HCT116 (cell line): ENCODE data around the gene ADCY2. TPM values are rescaled to one million over a fixed set of nuclear protein-coding genes. Genes with fewer than 3 reads are reported as not detected.

Experiments used
- ATAC-seq: fragments of 200-7000 bp; cut with Tn5 transposase; 2 replicates; pipeline ENCODE4 v1.9.1; 2020; ENCODE audit warnings: mild to moderate bottlenecking, moderate library complexity
- BruUV-seq: library from RNA; stranded (reverse); fragments of 400-500 nt; replicated peaks from 2 replicates; lab custom pipeline; 2021; lab: Mats Ljungman, UMichigan
- CTCF ChIA-PET: fragments of 300-600 bp; sonication (Branson Sonifier 250); formaldehyde crosslinking; loops from one replicate; lab custom pipeline; 2021; ENCODE audit warnings: antibody characterized with exemption; lab: Charles Lee
- POLR2A ChIA-PET: fragments of 300-600, 350-600 bp; sonication (Branson Sonifier 250); formaldehyde crosslinking; loops from one replicate; lab custom pipeline; 2021; ENCODE audit warnings: antibody characterized with exemption; lab: Charles Lee
- RAD21 ChIA-PET, 2 experiments: fragments of 300-600 bp; sonication (Branson Sonifier 250); formaldehyde crosslinking; loops; one replicate each; lab custom pipeline; 2023; ENCODE audit warnings: low total read pairs in 2 of 2; ENCODE audit not compliant: uncharacterized antibody in 2 of 2, unreplicated experiment in 2 of 2, low non-redundant PET in 1 of 2; lab: Charles Lee
- DNase-seq: peaks from one replicate; pipeline ENCODE4 v3.0.0-alpha.2; 2010; ENCODE audit warnings: low read depth, low spot score
- H2AFZ ChIP-seq: fragments of 200-600 bp; shearing (Covaris generic), sonication (generic); 2 replicates; pipeline ENCODE4 v1.6.1; 2017; ENCODE audit warnings: low read depth, mixed run types, mixed read lengths, antibody characterized with exemption, low read length; ENCODE audit not compliant: poor library complexity, severe bottlenecking
- H3K27ac ChIP-seq: 2 replicates; pipeline ENCODE4 v1.5.1; 2012; ENCODE audit warnings: low read depth, low read length
- H3K27me3 ChIP-seq: fragments of 200-600 bp; sonication (generic); 2 replicates; pipeline ENCODE4 v1.6.1; 2016; ENCODE audit warnings: mixed run types, low read length, mixed read lengths; ENCODE audit not compliant: insufficient read depth
- H3K36me3 ChIP-seq, 2 experiments: fragments of 200-500 bp in 1 of 2; fragments of 200-600 bp in 1 of 2; sonication (Bioruptor generic) in 1 of 2; sonication (generic) in 1 of 2; 2 replicates each; pipeline versions ENCODE4 v1.5.1 to v1.6.1; 2014 to 2016; ENCODE audit warnings: low read length in 2 of 2, inconsistent platforms in 1 of 2, mixed read lengths in 1 of 2, mixed run types in 1 of 2; ENCODE audit not compliant: insufficient read depth in 2 of 2, control insufficient read depth in 1 of 2
- H3K4me1 ChIP-seq, 2 experiments: fragments of 200-600 bp in 1 of 2; sonication (generic) in 1 of 2; 2 replicates each; pipeline versions ENCODE4 v1.5.1 to v1.6.1; 2012 to 2017; ENCODE audit warnings: low read length in 2 of 2, inconsistent platforms in 1 of 2, mild to moderate bottlenecking in 1 of 2, mixed read lengths in 1 of 2, mixed run types in 1 of 2, moderate library complexity in 1 of 2; ENCODE audit not compliant: insufficient read depth in 2 of 2, control insufficient read depth in 1 of 2
- H3K4me2 ChIP-seq: fragments of 200-600 bp; sonication (generic); 2 replicates; pipeline ENCODE4 v1.6.1; 2017; ENCODE audit warnings: mixed run types, low read length, mixed read lengths
- H3K4me3 ChIP-seq, 2 experiments: fragments of 200-600 bp in 1 of 2; sonication (generic) in 1 of 2; replicated peaks in 1 of 2; 2 replicates each; pipeline ENCODE4 v1.5.1; 2011 to 2016; ENCODE audit warnings: low read length in 2 of 2, control low read depth in 1 of 2, low read depth in 1 of 2, mild to moderate bottlenecking in 1 of 2, mixed read lengths in 1 of 2, mixed run types in 1 of 2
- H3K79me2 ChIP-seq: fragments of 200-600 bp; sonication (generic); 2 replicates; pipeline ENCODE4 v1.6.1; 2017; ENCODE audit warnings: mild to moderate bottlenecking, mixed run types, low read length, moderate library complexity, mixed read lengths; ENCODE audit not compliant: insufficient read depth
- H3K9ac ChIP-seq: fragments of 200-600 bp; sonication (generic); 2 replicates; pipeline ENCODE4 v1.6.1; 2016; ENCODE audit warnings: low read length, mixed read lengths
- H3K9me2 ChIP-seq: fragments of 200-600 bp; sonication (generic), shearing (Covaris generic); 2 replicates; pipeline ENCODE4 v1.6.1; 2017; ENCODE audit warnings: mixed run types, mild to moderate bottlenecking, moderate library complexity; ENCODE audit not compliant: insufficient read depth
- H3K9me3 ChIP-seq, 2 experiments: fragments of 200-500 bp in 1 of 2; fragments of 200-600 bp in 1 of 2; sonication (Bioruptor generic) in 1 of 2; sonication (generic) in 1 of 2; 2 replicates each; pipeline ENCODE4 v1.6.1; 2014 to 2017; ENCODE audit warnings: low read length in 2 of 2, mixed read lengths in 2 of 2, inconsistent platforms in 1 of 2, low read depth in 1 of 2, mild to moderate bottlenecking in 1 of 2, mixed run types in 1 of 2, moderate library complexity in 1 of 2; ENCODE audit not compliant: control insufficient read depth in 1 of 2, insufficient read depth in 1 of 2
- H4K20me1 ChIP-seq: fragments of 200-600 bp; sonication (generic), shearing (Covaris generic); 2 replicates; pipeline ENCODE4 v1.6.1; 2017; ENCODE audit warnings: mixed run types, mild to moderate bottlenecking, moderate library complexity; ENCODE audit not compliant: insufficient read depth
- ATF3 ChIP-seq: IDR thresholded peaks from 2 replicates; pipeline ENCODE4 v1.6.1; 2012
- CBX3 ChIP-seq: IDR thresholded peaks from 2 replicates; pipeline ENCODE4 v1.6.1; 2012; ENCODE audit warnings: low read depth
- CEBPB ChIP-seq: IDR thresholded peaks from 2 replicates; pipeline ENCODE4 v1.6.1; 2012; ENCODE audit warnings: low read depth
- CTCF ChIP-seq, 3 experiments: fragments of 200-600 bp in 1 of 3; sonication (generic) in 1 of 3; IDR thresholded peaks in 2 of 3; conservative IDR thresholded peaks in 1 of 3; 2 replicates each; pipeline ENCODE4 v1.5.1; 2012 to 2017; ENCODE audit warnings: low read depth in 2 of 3, low read length in 2 of 3, antibody characterized with exemption in 1 of 3, borderline replicate concordance in 1 of 3, control low read depth in 1 of 3, mild to moderate bottlenecking in 1 of 3, mixed read lengths in 1 of 3, mixed run types in 1 of 3, moderate library complexity in 1 of 3; ENCODE audit not compliant: insufficient read depth in 1 of 3
- EZH2phosphoT487 ChIP-seq: fragments of 200-600 bp; IDR thresholded peaks from 2 replicates; pipeline ENCODE4 v1.6.1; 2018; ENCODE audit warnings: antibody characterized with exemption, borderline replicate concordance
- FOSL1 ChIP-seq: IDR thresholded peaks from 2 replicates; pipeline ENCODE4 v1.6.1; 2012; ENCODE audit warnings: low read depth
- POLR2A ChIP-seq: IDR thresholded peaks from 2 replicates; pipeline ENCODE4 v1.7.0; 2011; ENCODE audit warnings: borderline replicate concordance; ENCODE audit not compliant: insufficient read depth, insufficient read length; ENCODE audit errors: extremely low read depth
- POLR2AphosphoS5 ChIP-seq: IDR thresholded peaks from 2 replicates; pipeline ENCODE4 v1.6.1; 2011; ENCODE audit warnings: mild to moderate bottlenecking, low read depth, low read length, moderate library complexity
- REST ChIP-seq: IDR thresholded peaks from 2 replicates; pipeline ENCODE4 v1.6.1; 2012; ENCODE audit warnings: low read depth
- SP1 ChIP-seq: IDR thresholded peaks from 2 replicates; pipeline ENCODE4 v1.6.1; 2012; ENCODE audit warnings: low read depth
- SRF ChIP-seq: IDR thresholded peaks from 2 replicates; pipeline ENCODE4 v1.6.1; 2012; ENCODE audit warnings: low read depth
- TCF7L2 ChIP-seq: IDR thresholded peaks from 2 replicates; pipeline ENCODE4 v1.7.0; 2011; ENCODE audit warnings: borderline replicate concordance, inconsistent platforms; ENCODE audit not compliant: insufficient read depth, insufficient read length; ENCODE audit errors: extremely low read depth
- ZFX ChIP-seq: fragments of 450-650 bp; IDR thresholded peaks from 2 replicates; pipeline ENCODE4 v1.6.1; 2017
- intact Hi-C: fragments of 100-400 bp; cut with micrococcal nuclease; formaldehyde crosslinking; loops from 2 replicates; pipeline ENCODE4 v1.10.0; 2022
- total RNA-seq: library from RNA; stranded (reverse); gene quantifications from one replicate; pipeline ENCODE4 v1.2.1, GENCODE V29; 2021; ENCODE audit not compliant: unreplicated experiment

ADCY2 gene
- total RNA-seq, 1 experiment from 2014 or later, result 0.15 TPM

- TF ChIP-seq REST, result no peak
- TF ChIP-seq CTCF (IDR thresholded peaks at IDR 0.05 in 2 of 3, conservative IDR thresholded peaks at IDR 0.05 in 1 of 3; ENCODE audit: borderline replicate concordance in 1 of 3, insufficient read depth in 1 of 3, low read depth in 2 of 3, low read length in 2 of 3), result no peak
- no peak for TF ChIP-seq CEBPB
- no peak for TF ChIP-seq POLR2A
Measured at GRCh38 chr5:7405277-7405676, 9.3 kb downstream of the ADCY2 start (continued).

- ChIA-PET RAD21 (no interaction called here), POLR2A (no interaction called here), CTCF (no interaction called here)
- intact Hi-C loops, result no loop called here
- Histone ChIP-seq H3K27ac (no peak overlapping the region), H3K9me2 (no peaks in the 10 kb centered on the region), H3K4me1 (no peaks in the 10 kb centered on the region), H4K20me1 (no peaks in the 10 kb centered on the region), H3K9ac (no peak overlapping the region), H3K4me2 (no peak overlapping the region), H2AFZ (no peak overlapping the region), H3K36me3 (no peaks in the 10 kb centered on the region), H3K9me3 (peaks cover 8 to 15% of the 10 kb centered on the region in 2 experiments; a peak in 2 of 4 replicates), H3K4me3 (no peak overlapping the region), H3K27me3 (no peaks in the 10 kb centered on the region), H3K79me2 (no peaks in the 10 kb centered on the region)
- ATAC-seq (no peak), DNase-seq (no peak)
- no TSS peak for BruUV-seq
- TF ChIP-seq CBX3, result no peak
- TF ChIP-seq POLR2AphosphoS5, result no peak
- no peak for TF ChIP-seq EZH2phosphoT487
- TF ChIP-seq ZFX, result no peak
- TF ChIP-seq ATF3, result no peak
- TF ChIP-seq TCF7L2, result no peak
- TF ChIP-seq SP1, result no peak
- no peak for TF ChIP-seq REST
- TF ChIP-seq SRF, result no peak
- TF ChIP-seq FOSL1, result no peak
Measured at GRCh38 chr5:7410936-7411511, 15.1 kb downstream of the ADCY2 start.
